Mucosa of rectum (tissue), 2 donors: ENCODE data around the gene S100A14.

Experiments
- H3K27ac ChIP-seq, 2 donors: one replicate each; pipeline ENCODE4 v1.7.0; 2013; ENCODE audit warnings: inconsistent platforms in 2 of 2, low read depth in 2 of 2, low read length in 2 of 2
- H3K27me3 ChIP-seq, 2 donors: one replicate each; pipeline ENCODE4 v1.7.0; 2013; ENCODE audit warnings: low read length in 2 of 2; ENCODE audit not compliant: control insufficient read depth in 2 of 2, insufficient read depth in 2 of 2
- H3K36me3 ChIP-seq, 2 donors: one replicate each; pipeline ENCODE4 v1.7.0; 2013; ENCODE audit warnings: low read length in 2 of 2; ENCODE audit not compliant: control insufficient read depth in 2 of 2, insufficient read depth in 2 of 2
- H3K4me1 ChIP-seq, 2 donors: one replicate each; pipeline ENCODE4 v1.7.0; 2013; ENCODE audit warnings: low read length in 2 of 2, mild to moderate bottlenecking in 1 of 2; ENCODE audit not compliant: control insufficient read depth in 2 of 2, insufficient read depth in 2 of 2
- H3K4me3 ChIP-seq, 2 donors: one replicate each; pipeline ENCODE4 v1.7.0; 2013; ENCODE audit warnings: low read length in 2 of 2
- H3K9ac ChIP-seq, 2 donors: one replicate each; pipeline ENCODE4 v1.7.0; 2013; ENCODE audit warnings: low read length in 2 of 2, low read depth in 1 of 2, mild to moderate bottlenecking in 1 of 2
- H3K9me3 ChIP-seq, 2 donors: one replicate each; pipeline ENCODE4 v1.7.0; 2013; ENCODE audit warnings: low read length in 2 of 2; ENCODE audit not compliant: control insufficient read depth in 2 of 2
- donor health status: healthy.
- donor health status: Normal muscosa, but diverticular disease.

Gene S100A14

GRCh38 chr1:153629971-153630370, 13.8 kb upstream of the S100A14 start:
- no peak overlapping the region for H3K4me3 ChIP-seq
- H3K27ac ChIP-seq = no peak overlapping the region
- H3K9me3 ChIP-seq = no peaks in the 10 kb centered on the region
- H3K4me1 ChIP-seq = peaks cover 38 to 43% of the 10 kb centered on the region in 2 donors
- H3K36me3 ChIP-seq = peaks cover 0 to 2% of the 10 kb centered on the region in 2 donors
- H3K27me3 ChIP-seq = no peaks in the 10 kb centered on the region
- H3K9ac ChIP-seq = no peak overlapping the region

GRCh38 chr1:153629343-153629665, 13.2 kb upstream of the S100A14 start:
- peaks cover 0 to 2% of the 10 kb centered on the region in 2 donors for H3K36me3 ChIP-seq
- no peaks in the 10 kb centered on the region for H3K9me3 ChIP-seq
- H3K4me3 ChIP-seq = no peak overlapping the region
- H3K4me1 ChIP-seq = peaks cover 38 to 43% of the 10 kb centered on the region in 2 donors
- no peak overlapping the region for H3K9ac ChIP-seq
- no peaks in the 10 kb centered on the region for H3K27me3 ChIP-seq
- no peak overlapping the region for H3K27ac ChIP-seq

GRCh38 chr1:153628638-153629342, 12.7 kb upstream of the S100A14 start:
- no peaks in the 10 kb centered on the region for H3K27me3 ChIP-seq
- no peak overlapping the region for H3K9ac ChIP-seq
- H3K36me3 ChIP-seq = peaks cover 1 to 2% of the 10 kb centered on the region in 2 donors
- H3K27ac ChIP-seq = no peak overlapping the region
- H3K9me3 ChIP-seq = no peaks in the 10 kb centered on the region
- H3K4me1 ChIP-seq = peaks cover 38 to 43% of the 10 kb centered on the region in 2 donors
- H3K4me3 ChIP-seq = no peak overlapping the region

- H3K27ac ChIP-seq = peak within 1 kb of the TSS; percentile 79 to 92
- H3K4me3 ChIP-seq = peak within 1 kb of the TSS; percentile 76 to 85
- no peaks in the 10 kb centered on the region for H3K27me3 ChIP-seq
- H3K36me3 ChIP-seq = peaks cover 2% of the 10 kb centered on the region in 2 donors
- peaks cover 31 to 37% of the 10 kb centered on the region in 2 donors for H3K4me1 ChIP-seq
- H3K9ac ChIP-seq = peak within 1 kb of the TSS; percentile 85 to 95
- no peaks in the 10 kb centered on the region for H3K9me3 ChIP-seq
Measured at GRCh38 chr1:153627715-153628626, 11.8 kb upstream of the S100A14 start, which contains the start of gene S100A1. S100A1 (plus strand) TSS chr1:153628434; CDS start chr1:153630522, 2,088 bp downstream.

- Histone ChIP-seq H3K4me1 (peaks cover 27 to 33% of the 10 kb centered on the region in 2 donors), H3K4me3 (peak within 1 kb of the TSS; percentile 76 to 85), H3K27me3 (no peaks in the 10 kb centered on the region), H3K9ac (peak within 1 kb of the TSS; percentile 85 to 95), H3K9me3 (no peaks in the 10 kb centered on the region), H3K36me3 (peaks cover 2% of the 10 kb centered on the region in 2 donors), H3K27ac (peak within 1 kb of the TSS; percentile 79 to 92)
Measured at GRCh38 chr1:153626904-153627714, 11.0 kb upstream of the S100A14 start, which contains the start of gene S100A13. S100A13 (minus strand) TSS chr1:153627505; CDS start chr1:153626472, 1,033 bp downstream.

- Histone ChIP-seq H3K27me3 (no peaks in the 10 kb centered on the region), H3K4me1 (peaks cover 25 to 32% of the 10 kb centered on the region in 2 donors), H3K4me3 (peak overlapping the region; percentile 76 to 85), H3K36me3 (peaks cover 2 to 4% of the 10 kb centered on the region in 2 donors), H3K27ac (peak overlapping the region; percentile 79 to 92), H3K9ac (peak overlapping the region; percentile 85 to 95), H3K9me3 (no peaks in the 10 kb centered on the region)
Measured at GRCh38 chr1:153626477-153626903, 10.4 kb upstream of the S100A14 start.

- Histone ChIP-seq H3K27ac (no peak overlapping the region), H3K4me1 (peaks cover 15 to 23% of the 10 kb centered on the region in 2 donors), H3K9me3 (no peaks in the 10 kb centered on the region), H3K9ac (no peak overlapping the region), H3K4me3 (no peak overlapping the region), H3K27me3 (no peaks in the 10 kb centered on the region), H3K36me3 (peaks cover 2 to 4% of the 10 kb centered on the region in 2 donors)
Measured at GRCh38 chr1:153624965-153625611, 9.0 kb upstream of the S100A14 start.

- Histone ChIP-seq H3K36me3 (peaks cover 4 to 5% of the 10 kb centered on the region in 2 donors), H3K4me3 (no peak overlapping the region), H3K4me1 (peaks cover 15 to 17% of the 10 kb centered on the region in 2 donors), H3K9me3 (no peaks in the 10 kb centered on the region), H3K9ac (no peak overlapping the region), H3K27ac (no peak overlapping the region), H3K27me3 (no peaks in the 10 kb centered on the region)
Measured at GRCh38 chr1:153623101-153623500, 7.0 kb upstream of the S100A14 start.

GRCh38 chr1:153619171-153619570, 3.0 kb upstream of the S100A14 start:
- Histone ChIP-seq H3K36me3 (peaks cover 2 to 5% of the 10 kb centered on the region in 2 donors), H3K4me3 (no peak overlapping the region), H3K4me1 (peaks cover 27 to 29% of the 10 kb centered on the region in 2 donors), H3K9ac (no peak overlapping the region), H3K9me3 (no peaks in the 10 kb centered on the region), H3K27ac (no peak overlapping the region), H3K27me3 (no peaks in the 10 kb centered on the region)
